Pancreas (tissue), 10 donors: ENCODE results near the gene TMEM42. TPM values are rescaled to one million over a fixed set of nuclear protein-coding genes. Genes with fewer than 3 reads are reported as not detected.
A peak's percentile ranks its signal among the peaks of the same experiment; 100 is the strongest.

Source experiments
- ATAC-seq, 4 donors: fragments of 200-7000 bp; cut with Tn5 transposase; one replicate each; pipeline versions ENCODE4 v1.8.0 to v1.9.1; 2020; ENCODE audit warnings: mild to moderate bottlenecking in 4 of 4, moderate library complexity in 4 of 4
- DNase-seq, 6 donors: peaks; one replicate each; pipeline ENCODE4 v3.0.0-alpha.2; 2020
- FAIRE-seq: peaks from 2 replicates; lab custom pipeline; 2012; peaks lifted over from hg19 to GRCh38; lab: Jason Lieb, UNC
- H3K27ac ChIP-seq, 4 donors: fragments of 200-600 bp; sonication (generic); 1 replicate in 3 of 4; 2 replicates in 1 of 4; pipeline versions ENCODE4 v1.5.0 to v1.8.0; 2020
- H3K27me3 ChIP-seq, 4 donors: fragments of 200-600 bp; one replicate each; pipeline ENCODE4 v1.8.0; 2021
- H3K36me3 ChIP-seq, 3 donors: fragments of 200-600 bp; sonication (generic) in 1 of 3; one replicate each; pipeline versions ENCODE4 v1.5.0 to v1.8.0; 2020 to 2021
- H3K4me1 ChIP-seq, 3 donors: fragments of 200-600 bp; one replicate each; pipeline ENCODE4 v1.8.0; 2021
- H3K4me3 ChIP-seq, 4 donors: fragments of 200-600 bp; sonication (generic) in 2 of 4; one replicate each; pipeline versions ENCODE4 v1.5.0 to v1.8.0; 2020 to 2021
- H3K9me3 ChIP-seq, 4 donors: fragments of 200-600 bp; one replicate each; pipeline ENCODE4 v1.8.0; 2021
- CTCF ChIP-seq, 4 donors: fragments of 200-600 bp; sonication (generic) in 3 of 4; IDR thresholded peaks; one replicate each; pipeline versions ENCODE4 v1.5.0 to v1.8.0; 2021; ENCODE audit warnings: antibody characterized with exemption in 4 of 4
- WGBS, 2 donors: extraction: QIAGEN DNeasy Blood & Tissue Kit; methylation state at CpG; one replicate each; pipeline ENCODE4 v1.1.7; 2013; 5-methylcytosine and 5-hydroxymethylcytosine counted together
- intact Hi-C, 3 donors: fragments of 100-400 bp; cut with DNase I; formaldehyde crosslinking; loops; one replicate each; pipeline versions ENCODE4 v1.11.1 to v1.14.2; 2022
- polyA plus RNA-seq, 2 donors: library from polyadenylated mRNA; stranded (reverse); fragments of 200-250 nt; gene quantifications; one replicate each; pipeline ENCODE4 v1.2.3, GENCODE V29; 2013
- total RNA-seq, 6 donors: library from RNA; stranded (reverse); fragmentation: NEBNext Ultra II Directional in 4 of 6; extraction: Animal tissue kit (Norgen Biotek cat#: 25700) in 4 of 6; gene quantifications; one replicate each; pipeline versions ENCODE4 v1.2.1 to v1.2.4, GENCODE V29; 2021 to 2023
- donor health status: healthy with polysubstance abuse.
- donor health status: DM: no; HTN: no; CAD: no; lungs with moderate emphysema.
- donor health status: DM: no; HTN: no; CAD: no.
- donor health status: control.
- donor health status: control.
- donor health status: Bipolar disorder and iron deficiency.
- donor health status: DM: yes; HTN: yes; CAD: no.
- donor health status: DM: no; HTN: no; CAD: no.
- donor health status: DM: no; HTN: no; CAD: no.
- donor health status: DM: yes; HTN: yes; CAD: no.

The TMEM42 gene
- total and polyA plus RNA-seq, 8 donors, result 4.3 to 20.0 (median 6.5) TPM

DNA sequence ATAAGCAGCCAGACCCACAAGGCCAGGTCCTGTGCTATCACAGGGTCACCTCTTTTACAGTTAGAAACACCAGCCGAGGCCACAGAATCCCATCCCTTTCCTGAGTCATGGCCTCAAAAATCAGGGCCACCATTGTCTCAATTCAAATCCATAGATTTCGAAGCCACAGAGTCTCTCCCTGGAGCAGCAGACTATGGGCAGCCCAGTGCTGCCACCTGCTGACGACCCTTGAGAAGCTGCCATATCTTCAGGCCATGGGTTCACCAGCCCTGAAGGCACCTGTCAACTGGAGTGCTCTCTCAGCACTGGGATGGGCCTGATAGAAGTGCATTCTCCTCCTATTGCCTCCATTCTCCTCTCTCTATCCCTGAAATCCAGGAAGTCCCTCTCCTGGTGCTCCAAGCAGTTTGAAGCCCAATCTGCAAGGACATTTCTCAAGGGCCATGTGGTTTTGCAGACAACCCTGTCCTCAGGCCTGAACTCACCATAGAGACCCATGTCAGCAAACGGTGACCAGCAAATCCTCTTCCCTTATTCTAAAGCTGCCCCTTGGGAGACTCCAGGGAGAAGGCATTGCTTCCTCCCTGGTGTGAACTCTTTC lies 52.3 kb downstream of the TMEM42 start:
- H3K36me3 ChIP-seq, result no peaks in the 10 kb centered on the region
- TF ChIP-seq CTCF (IDR thresholded peaks at IDR 0.05), result peak; percentile 51 to 83 (median 74)
- intact Hi-C loops, result loop anchor here (2.0 to 10.0 kb wide), 3 partner anchors 379 to 383 kb away; no protein-coding TSS in a partner anchor
- ATAC-seq (peak; percentile 71 to 98 (median 90)), DNase-seq (peak; percentile 38 to 83 (median 68)), FAIRE-seq (no peak)
- H3K9me3 ChIP-seq, result no peaks in the 10 kb centered on the region
- no peaks in the 10 kb centered on the region for H3K27me3 ChIP-seq
- no peak overlapping the region for H3K4me3 ChIP-seq
- H3K4me1 ChIP-seq, result no peaks in the 10 kb centered on the region
- 13 to 20% methylated on average over 4 of the region's 4 CpGs for WGBS, 2 donors
- no peak overlapping the region for H3K27ac ChIP-seq

GRCh38 chr3:44914936-44915335 lies 53.2 kb downstream of the TMEM42 start:
- ATAC-seq, result peak; percentile 38 to 72 (median 58)
- no peak for DNase-seq
- Histone ChIP-seq H3K4me1 (no peaks in the 10 kb centered on the region), H3K4me3 (no peak overlapping the region), H3K27ac (no peak overlapping the region), H3K9me3 (no peaks in the 10 kb centered on the region), H3K36me3 (no peaks in the 10 kb centered on the region), H3K27me3 (no peaks in the 10 kb centered on the region)
- WGBS, 2 donors, result 55 to 56% methylated on average over 4 of the region's 4 CpGs
- no peak for FAIRE-seq
- intact Hi-C loops, result loop anchor here (2.0 to 10.0 kb wide), 3 partner anchors 380 to 384 kb away; no protein-coding TSS in a partner anchor
- no peak for TF ChIP-seq CTCF (IDR thresholded peaks at IDR 0.05)

Other genes with a start within 250 kb of the TMEM42 start
- 10 to 100 TPM in 1 of 6 donors, 1 to 10 TPM in 5; 5.4 to 12.1 (median 6.7) TPM for gene ZNF197, start 236.9 kb upstream of the TMEM42 start, total RNA-seq
- 1 to 10 TPM; 5.3 to 7.2 TPM for gene ZNF197, start 236.9 kb upstream of the TMEM42 start, polyA plus RNA-seq
- gene ZNF35, start 213.2 kb upstream of the TMEM42 start, total RNA-seq, result 1 to 10 TPM; 2.6 to 5.1 (median 3.0) TPM
- 1 to 10 TPM; 1.8 to 3.1 TPM for gene ZNF35, start 213.2 kb upstream of the TMEM42 start, polyA plus RNA-seq
- gene ZNF502, start 149.3 kb upstream of the TMEM42 start, total RNA-seq, result 1 to 10 TPM; 1.5 to 4.2 (median 2.5) TPM
- 1 to 10 TPM; 3.3 to 5.2 TPM for gene ZNF502, start 149.3 kb upstream of the TMEM42 start, polyA plus RNA-seq
- gene ZNF501, start 132.3 kb upstream of the TMEM42 start, total RNA-seq, result 1 to 10 TPM; 1.3 to 4.0 (median 2.4) TPM
- 1 to 10 TPM in 1 of 2 donors, under 1 TPM in 1; 0.84 to 1.9 TPM for gene ZNF501, start 132.3 kb upstream of the TMEM42 start, polyA plus RNA-seq
- gene KIAA1143, start 100.3 kb upstream of the TMEM42 start, total RNA-seq, result 10 to 100 TPM in 5 of 6 donors, 1 to 10 TPM in 1; 9.9 to 19.3 (median 11.9) TPM
- 1 to 10 TPM; 4.3 to 6.8 TPM for gene KIAA1143, start 100.3 kb upstream of the TMEM42 start, polyA plus RNA-seq
- gene KIF15, start 100.1 kb upstream of the TMEM42 start, total RNA-seq, result under 1 TPM; 0.09 to 0.62 (median 0.35) TPM
- under 1 TPM; 0.16 to 0.19 TPM for gene KIF15, start 100.1 kb upstream of the TMEM42 start, polyA plus RNA-seq
- gene TGM4, start 12.7 kb downstream of the TMEM42 start, total RNA-seq, result not detected
- not detected for gene TGM4, start 12.7 kb downstream of the TMEM42 start, polyA plus RNA-seq
- gene ZDHHC3, start 114.3 kb downstream of the TMEM42 start, total RNA-seq, result 10 to 100 TPM; 16.1 to 28.3 (median 20.8) TPM
- 10 to 100 TPM; 11.4 to 15.9 TPM for gene ZDHHC3, start 114.3 kb downstream of the TMEM42 start, polyA plus RNA-seq
- gene EXOSC7, start 114.3 kb downstream of the TMEM42 start, total RNA-seq, result 10 to 100 TPM in 5 of 6 donors, 1 to 10 TPM in 1; 9.2 to 18.0 (median 13.0) TPM
- 10 to 100 TPM; 18.8 to 21.8 TPM for gene EXOSC7, start 114.3 kb downstream of the TMEM42 start, polyA plus RNA-seq
- gene CLEC3B, start 164.4 kb downstream of the TMEM42 start, total RNA-seq, result 10 to 100 TPM in 1 of 6 donors, 1 to 10 TPM in 5; 1.3 to 10.6 (median 5.5) TPM
- 10 to 100 TPM; 12.8 to 31.9 TPM for gene CLEC3B, start 164.4 kb downstream of the TMEM42 start, polyA plus RNA-seq